HG02623 (cell line): Measurements from ENCODE around the gene FRS3.

ENCODE experiments used
- ATAC-seq: cut with Tn5 transposase; IDR thresholded peaks from one replicate; pipeline ENCODE4 v1.9.1; 2021; ENCODE audit warnings: moderate library complexity; ENCODE audit not compliant: unreplicated experiment

FRS3 gene

DNA sequence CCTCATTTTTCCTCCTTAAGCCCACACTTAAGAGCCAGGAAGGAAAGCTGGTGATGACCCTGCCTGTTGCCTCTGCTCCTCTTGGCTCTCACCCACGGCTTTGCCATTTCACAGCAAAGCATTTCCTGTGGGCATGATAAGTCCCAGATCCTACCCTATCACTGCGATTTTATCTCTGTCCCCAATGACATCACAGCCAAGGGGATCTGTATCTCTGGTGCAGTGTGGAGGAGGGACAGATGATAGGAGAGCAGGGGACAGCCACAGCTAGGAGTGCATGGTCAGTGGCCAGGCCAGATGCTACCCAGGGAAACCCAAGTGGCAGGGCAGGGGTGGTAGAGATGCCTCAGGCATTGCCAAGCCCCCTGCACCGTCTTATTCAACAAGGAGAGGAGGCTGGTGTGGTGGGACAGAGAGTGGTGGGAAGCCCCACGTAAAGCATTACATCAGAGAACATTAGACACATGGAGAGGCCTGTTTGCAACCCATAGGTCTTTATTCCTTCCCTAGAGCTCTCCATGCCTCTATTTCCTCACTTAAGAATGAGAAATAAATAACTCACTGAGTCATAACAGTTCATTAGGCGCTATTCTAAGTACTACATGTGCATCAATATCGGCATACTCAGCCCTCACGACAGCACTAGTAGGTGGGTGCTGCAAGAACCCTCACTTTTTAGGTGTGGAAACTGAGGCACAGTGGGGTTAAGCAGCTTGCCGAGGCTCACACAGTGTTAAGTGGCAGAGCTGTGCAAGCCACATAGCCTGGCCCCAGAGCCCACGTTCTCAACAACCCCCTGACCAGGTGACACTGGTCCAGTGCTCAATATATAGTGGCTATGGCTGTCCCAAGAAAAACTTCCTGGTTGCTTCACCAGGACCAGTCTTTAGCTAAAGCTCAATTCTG is 48.9 kb downstream of the FRS3 start:
- no peak for ATAC-seq

DNA sequence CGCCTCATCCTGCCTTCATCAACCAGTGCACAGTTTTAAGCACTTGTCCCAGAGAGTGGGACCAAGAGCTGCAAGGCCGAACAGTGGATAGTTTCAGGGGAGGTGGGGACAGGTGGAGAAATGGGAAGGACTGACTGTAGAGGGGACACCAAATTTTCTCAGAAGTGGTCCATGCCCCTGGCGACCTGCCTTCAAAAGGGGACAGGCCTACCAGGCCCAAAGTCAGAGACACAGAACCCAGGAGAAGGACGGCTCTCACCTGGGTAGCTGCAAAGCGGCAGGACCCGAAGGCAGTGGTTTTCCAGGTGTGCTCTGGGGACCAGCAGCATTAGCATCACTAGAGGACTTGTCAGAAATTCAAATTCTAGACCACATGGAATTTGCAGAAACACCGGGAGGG is 50.1 kb downstream of the FRS3 start:
- no peak for ATAC-seq

DNA sequence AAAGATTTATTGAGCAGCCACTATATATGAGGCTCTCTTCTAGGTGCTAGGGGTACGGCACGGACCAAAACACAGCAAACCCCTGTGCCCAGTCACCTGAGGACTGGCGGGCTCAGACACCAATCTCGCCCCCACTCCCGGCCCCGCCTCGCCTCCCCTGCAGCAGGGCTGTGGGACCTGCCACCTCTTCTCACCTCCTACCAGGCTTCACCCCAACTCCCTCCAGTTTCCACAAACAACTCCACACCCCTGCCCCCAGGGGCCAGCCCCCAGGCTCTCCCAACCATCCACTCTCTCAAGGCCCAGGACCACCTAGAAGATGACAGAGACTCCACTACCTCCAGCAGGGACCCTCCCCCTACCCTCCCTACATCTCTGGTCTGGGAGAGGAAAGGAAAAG is 50.7 kb downstream of the FRS3 start:
- no peak for ATAC-seq

DNA sequence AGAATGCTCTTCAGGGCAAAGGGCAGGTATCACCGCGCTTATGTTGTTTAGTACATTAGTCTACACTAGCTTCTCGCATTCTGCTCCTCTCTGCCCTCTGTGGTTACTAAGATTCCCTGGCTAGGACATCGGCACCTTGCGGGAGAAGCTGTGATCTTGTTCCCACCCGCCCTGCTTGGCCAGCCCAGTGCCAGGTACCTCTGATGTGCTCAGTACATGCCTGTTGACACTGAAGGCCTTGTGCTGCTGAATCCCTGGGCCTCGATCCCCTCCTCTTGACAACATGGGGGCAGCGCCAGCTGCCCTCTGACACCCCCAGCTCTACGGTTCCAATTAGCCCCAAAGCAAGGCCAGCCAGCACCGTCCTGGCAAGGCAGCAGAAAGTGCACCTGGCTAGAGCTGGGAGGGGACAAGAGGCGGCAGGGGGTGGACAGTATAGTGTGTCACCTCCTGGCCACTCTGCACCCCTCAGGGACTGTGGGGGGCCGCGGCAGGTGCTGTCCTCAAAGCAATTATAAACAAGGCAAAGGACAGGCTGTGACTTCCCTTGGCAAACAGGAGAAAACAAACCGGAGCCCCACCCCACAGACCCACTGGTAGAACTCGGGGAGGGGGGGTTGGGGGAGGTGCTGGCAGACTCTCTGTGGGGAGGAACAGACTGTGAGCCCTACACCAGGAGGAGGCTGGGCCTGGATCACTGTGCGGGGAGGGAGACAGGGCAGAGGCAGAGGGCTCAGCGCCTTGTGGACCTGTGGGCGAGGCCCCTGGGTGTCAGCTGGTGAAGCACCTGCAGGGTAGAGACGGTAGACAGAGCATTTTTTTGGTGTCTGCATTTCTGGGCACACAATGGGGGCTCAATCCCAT is 51.4 kb downstream of the FRS3 start:
- no peak for ATAC-seq

DNA sequence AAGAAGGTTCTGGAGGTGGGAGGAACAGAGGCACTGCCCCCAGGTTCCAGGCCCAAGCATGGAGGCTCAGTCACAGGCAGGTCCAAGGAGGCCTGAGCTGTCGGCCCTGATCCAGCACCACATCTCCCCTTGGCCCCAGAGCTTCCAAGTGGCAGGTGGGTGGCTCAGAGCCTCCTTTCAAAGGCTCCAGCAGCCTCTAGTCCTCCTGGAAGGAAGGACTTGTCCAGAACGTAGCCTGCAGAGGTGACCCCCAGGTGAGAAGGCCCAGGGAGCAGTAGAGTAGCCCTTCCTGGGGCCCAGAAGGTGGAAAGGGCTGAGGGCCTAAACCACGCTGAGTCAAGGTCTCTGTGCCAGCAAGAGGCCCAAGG is 52.0 kb downstream of the FRS3 start:
- no peak for ATAC-seq

DNA sequence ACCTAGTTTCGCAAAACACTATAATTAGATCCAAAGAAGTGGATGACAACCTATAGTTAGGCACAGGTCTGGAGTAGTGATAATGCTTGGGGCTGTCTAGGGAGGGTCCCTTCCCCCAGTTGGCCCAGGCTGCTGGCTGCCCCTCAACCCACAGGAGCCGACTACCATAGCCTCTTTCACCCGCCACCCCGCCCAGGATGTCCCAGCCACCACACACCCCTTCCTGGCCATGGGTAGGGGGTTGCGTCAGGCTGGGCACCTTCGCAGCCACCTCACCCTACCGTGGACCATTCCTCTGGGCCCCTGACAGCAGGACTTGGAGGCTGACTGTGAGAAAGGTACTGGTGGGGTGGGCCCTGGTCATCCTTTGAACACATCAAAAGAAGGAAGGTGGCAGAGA is 52.8 kb downstream of the FRS3 start:
- ATAC-seq: no peak

DNA sequence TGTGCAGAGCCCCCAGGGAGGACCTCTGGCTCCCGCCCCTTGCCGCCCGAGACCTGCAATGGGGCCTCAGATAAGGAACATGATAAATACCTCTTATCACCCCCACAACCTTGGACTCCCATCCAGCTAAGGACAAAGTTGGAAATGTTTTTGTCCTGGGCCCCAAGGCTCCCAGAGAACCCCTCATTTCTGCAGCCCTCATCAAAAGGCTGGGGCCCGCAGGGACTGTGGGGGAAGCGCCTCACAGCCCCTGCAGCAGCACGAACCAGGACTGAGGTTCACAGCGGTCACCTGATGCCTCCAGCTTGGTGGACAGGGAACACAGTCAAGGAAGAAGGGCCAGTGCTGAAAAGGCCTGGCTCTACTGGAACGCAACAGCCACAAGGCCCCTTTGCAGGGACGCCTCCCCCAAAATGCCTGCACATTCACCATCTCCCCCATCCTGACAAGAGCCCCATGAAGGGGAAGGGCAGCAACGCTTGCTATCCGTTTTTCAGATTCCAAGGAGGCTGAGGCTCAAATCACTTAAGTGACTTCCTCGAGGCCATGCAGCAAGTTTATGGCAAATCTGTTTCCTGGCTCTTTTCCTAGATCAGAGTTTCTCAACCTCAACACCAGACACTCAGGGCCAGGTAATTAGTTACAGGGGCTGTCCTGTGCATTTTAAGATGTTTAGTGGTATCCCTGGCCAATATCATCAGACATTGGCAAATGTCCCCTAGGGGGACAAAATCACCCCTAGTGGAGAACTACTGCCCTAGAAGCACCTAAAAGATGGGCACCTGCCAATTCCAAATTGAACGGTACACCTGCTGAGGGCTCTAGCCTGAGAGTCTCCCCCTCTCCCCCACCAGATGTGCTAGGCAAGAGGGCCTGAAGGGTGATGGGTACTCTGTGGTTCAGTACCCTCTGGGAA is 54.9 kb downstream of the FRS3 start:
- ATAC-seq: no peak

DNA sequence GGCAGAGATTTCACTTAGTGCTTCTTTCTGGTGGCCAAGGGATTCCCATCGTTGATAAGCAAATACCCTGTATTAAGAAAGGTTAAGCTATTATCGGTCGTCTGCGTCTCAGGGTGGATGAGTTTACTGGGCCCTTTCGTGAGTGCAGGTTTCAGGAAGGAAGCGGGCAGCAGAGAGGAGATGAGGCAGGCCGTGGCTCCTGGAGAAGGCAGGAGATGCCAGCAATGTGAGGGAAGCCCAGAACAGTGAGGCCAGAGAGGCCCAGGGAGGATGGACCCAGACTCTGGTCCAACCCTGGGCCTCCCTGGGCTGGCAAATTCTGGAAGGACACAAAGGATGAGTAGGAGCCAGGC is 55.5 kb downstream of the FRS3 start:
- no peak for ATAC-seq

DNA sequence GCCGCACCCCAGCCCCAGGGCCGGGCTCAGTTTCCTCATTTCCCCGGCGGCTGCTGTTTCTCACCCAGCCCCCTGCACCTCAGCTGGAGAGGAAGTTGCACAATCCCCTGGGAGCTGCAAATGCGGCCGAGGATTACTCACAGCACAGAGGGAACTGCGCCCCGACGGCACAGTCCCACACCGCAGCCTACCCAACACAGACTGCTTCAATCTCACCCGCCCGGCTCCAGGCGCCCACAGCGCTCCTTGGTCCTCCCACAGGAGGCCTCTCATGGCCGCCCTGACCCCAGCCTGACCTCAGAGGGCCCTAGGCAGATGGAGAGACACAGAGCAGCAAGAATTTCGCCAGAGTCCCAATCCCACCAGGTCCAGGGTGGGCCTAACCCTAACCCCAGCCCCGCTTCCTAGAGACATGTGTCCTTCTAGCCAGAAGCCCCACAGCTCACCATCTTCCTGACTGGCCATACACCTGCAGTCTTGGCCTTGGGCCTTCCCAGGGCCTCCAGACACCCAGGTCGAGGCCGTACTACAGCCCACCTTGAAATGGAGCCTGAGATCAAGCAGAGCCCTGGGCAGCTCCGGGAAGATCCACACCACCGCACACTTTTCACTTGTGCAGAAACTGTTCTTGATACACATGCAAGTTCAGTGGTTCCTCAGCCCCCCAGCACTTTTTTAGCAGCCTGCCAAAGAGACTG is 56.0 kb downstream of the FRS3 start:
- peak; percentile 69 for ATAC-seq

DNA sequence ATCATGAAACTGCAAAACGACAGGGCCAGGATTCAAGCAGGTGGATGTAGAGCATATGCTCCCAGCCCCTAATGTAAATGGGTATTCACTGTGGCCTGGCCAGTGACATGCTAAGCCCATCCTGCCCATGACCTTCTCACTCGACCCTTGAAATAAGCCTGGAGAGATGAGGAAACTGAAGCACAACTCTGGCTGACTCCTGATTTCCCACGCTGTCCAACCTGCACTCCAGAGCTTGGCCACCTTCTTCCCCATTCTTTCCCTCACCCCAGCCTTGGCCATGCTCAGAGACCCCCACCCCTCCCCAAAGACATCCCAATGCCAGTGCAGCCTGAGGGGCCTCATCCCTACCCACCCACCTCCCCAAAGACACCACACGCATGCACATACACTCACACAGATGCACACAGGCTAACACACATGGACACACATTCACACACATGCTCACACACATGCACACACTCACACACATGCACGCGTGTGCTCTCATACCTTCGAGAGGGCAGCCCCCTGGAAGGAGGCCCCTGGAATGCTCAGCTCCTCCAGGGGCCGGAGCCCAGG is 56.7 kb downstream of the FRS3 start:
- ATAC-seq: no peak

DNA sequence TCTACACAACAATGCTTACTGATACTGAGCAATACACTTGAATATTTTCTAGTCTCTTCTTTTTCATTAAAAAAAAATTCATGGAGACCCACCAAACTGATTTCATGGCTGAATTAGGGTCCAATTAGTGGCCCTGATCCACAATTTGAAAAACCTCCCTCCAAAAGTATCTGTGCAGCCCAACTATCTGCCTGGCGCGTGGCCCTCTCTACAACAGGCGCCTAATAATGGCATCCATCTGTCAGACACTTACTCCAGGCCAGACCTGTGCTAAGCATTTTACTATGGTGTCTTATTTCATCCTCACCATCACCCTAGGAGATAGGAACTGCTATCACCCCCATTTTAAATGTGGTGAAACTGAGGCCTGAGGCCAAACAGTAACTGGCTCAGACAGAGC is 58.3 kb downstream of the FRS3 start:
- no peak for ATAC-seq

DNA sequence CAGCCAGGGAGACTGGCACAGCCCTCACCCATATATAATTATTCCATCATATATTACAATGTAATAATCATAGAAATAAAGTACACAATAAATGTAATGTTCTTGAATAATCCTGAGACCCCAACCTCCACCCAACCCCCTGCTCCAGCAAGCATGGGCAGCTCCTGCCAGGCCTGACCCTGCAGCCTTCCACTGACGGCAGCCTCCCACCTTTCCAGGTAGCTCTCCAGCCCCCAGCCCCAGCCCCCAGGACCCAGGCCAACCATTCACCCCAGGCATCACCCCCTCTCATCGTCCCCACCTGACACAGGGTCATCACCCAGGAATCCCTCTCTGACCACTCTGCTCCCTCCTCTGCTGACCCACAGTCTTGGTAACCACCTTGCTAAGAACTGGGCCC is 58.9 kb downstream of the FRS3 start:
- no peak for ATAC-seq

DNA sequence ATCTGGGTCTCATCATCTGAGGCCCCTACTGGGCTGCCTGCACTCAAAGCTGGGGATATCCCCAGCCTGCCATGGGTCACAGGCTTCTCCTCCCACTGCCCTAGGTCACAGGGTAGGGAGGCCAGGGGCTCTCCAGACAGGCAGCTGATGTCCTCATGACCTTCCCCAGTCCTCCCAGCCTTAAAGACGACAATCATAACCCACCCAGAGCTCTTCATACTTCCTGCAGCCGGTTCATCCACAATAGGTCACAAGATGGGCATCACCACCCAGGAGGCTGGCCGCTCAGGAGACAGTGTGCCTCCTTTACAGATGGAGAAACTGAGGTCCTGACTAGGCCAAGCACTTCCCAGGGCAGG is 59.5 kb downstream of the FRS3 start:
- no peak for ATAC-seq
